Measurements from ENCODE around the gene FAM204A. TPM values are rescaled to one million over a fixed set of nuclear protein-coding genes. Genes with fewer than 3 reads are reported as not detected.

Gene FAM204A
- total and polyA plus RNA-seq, 8 donors: 39.7 to 86.6 (median 72.9) TPM

DNA sequence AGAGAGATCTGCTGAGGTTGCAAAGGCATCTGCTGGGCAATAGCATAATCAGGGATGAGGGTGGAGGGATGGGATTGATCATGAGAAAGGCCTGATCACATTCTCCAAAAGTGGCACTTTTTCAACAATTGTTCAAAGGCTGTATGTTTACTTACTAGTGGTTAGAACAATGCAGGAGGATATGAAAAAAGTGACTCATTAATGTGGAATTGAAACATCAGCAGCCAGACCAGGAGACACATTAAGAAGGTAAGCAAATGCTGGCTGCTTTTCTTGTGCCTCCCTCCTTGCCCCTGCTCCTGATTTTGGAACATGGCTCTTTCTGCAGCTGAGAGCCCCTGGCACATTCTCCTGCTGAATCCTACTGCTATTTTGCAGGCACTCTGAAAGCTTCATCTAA, 63.5 kb downstream of the FAM204A start:
- no peaks in the 10 kb centered on the region for H3K36me3 ChIP-seq
- ATAC-seq (no peak), DNase-seq (no peak)
- H3K9me3 ChIP-seq: peaks cover 0 to 8% of the 10 kb centered on the region in 2 donors
- H3K4me1 ChIP-seq: no peaks in the 10 kb centered on the region
- TF ChIP-seq, protein P1, sequence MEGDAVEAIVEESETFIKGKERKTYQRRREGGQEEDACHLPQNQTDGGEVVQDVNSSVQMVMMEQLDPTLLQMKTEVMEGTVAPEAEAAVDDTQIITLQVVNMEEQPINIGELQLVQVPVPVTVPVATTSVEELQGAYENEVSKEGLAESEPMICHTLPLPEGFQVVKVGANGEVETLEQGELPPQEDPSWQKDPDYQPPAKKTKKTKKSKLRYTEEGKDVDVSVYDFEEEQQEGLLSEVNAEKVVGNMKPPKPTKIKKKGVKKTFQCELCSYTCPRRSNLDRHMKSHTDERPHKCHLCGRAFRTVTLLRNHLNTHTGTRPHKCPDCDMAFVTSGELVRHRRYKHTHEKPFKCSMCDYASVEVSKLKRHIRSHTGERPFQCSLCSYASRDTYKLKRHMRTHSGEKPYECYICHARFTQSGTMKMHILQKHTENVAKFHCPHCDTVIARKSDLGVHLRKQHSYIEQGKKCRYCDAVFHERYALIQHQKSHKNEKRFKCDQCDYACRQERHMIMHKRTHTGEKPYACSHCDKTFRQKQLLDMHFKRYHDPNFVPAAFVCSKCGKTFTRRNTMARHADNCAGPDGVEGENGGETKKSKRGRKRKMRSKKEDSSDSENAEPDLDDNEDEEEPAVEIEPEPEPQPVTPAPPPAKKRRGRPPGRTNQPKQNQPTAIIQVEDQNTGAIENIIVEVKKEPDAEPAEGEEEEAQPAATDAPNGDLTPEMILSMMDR (IDR thresholded peaks at IDR 0.05): no peak
- no peak overlapping the region for H3K4me3 ChIP-seq
- intact Hi-C loops (cut with DNase I): no loop called here
- no peaks in the 10 kb centered on the region for H3K27me3 ChIP-seq
- no peak overlapping the region for H3K27ac ChIP-seq

DNA sequence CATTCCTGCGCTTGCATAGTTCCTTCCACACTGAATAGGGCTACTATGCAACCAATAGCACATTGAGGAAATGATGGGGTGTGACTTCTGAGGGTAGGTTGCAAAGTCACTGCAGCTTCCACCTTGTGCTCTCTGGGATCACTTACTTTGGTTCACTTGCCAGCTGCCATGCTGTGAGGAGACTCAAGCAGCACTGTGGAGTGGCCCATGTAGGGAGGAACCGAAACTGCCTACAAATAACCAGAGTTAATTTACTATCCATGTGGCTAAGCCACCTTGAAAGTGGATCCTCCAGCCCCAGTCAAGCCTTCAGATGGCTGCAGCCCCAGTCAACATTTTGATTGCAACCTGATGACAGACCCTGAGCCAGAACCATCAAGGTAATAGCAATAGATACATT, 64.3 kb downstream of the FAM204A start:
- Histone ChIP-seq H3K9me3 (peaks cover 0 to 8% of the 10 kb centered on the region in 2 donors), H3K4me1 (no peaks in the 10 kb centered on the region), H3K27me3 (peaks cover 0 to 4% of the 10 kb centered on the region in 2 donors), H3K4me3 (no peak overlapping the region), H3K27ac (no peak overlapping the region), H3K36me3 (no peaks in the 10 kb centered on the region)
- TF ChIP-seq, protein P1 (IDR thresholded peaks at IDR 0.05): no peak
- intact Hi-C loops (cut with DNase I): no loop called here
- ATAC-seq (no peak), DNase-seq (no peak)

DNA sequence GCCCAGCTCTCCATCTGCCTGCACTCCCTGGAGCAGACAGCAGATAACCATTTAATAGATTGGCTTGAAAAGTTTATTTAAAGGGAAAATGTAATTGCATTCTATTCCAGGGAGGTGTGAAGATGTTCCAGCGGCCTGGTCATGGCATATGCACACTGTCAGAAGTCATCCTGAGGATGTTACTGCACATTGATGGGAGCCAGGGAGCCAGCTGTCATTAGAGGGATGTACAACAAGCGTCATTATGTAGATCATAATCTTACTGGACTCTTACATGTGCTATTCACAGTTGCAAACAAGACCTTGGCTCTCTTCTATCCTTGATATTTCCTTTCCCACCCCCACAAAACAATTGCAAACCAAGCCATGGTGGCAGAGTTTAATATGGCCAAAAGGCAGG, 65.4 kb downstream of the FAM204A start:
- DNase-seq (no peak), ATAC-seq (no peak)
- TF ChIP-seq, protein P1 (IDR thresholded peaks at IDR 0.05): no peak
- Histone ChIP-seq H3K9me3 (peaks cover 0 to 8% of the 10 kb centered on the region in 2 donors), H3K27ac (no peak overlapping the region), H3K27me3 (peaks cover 0 to 16% of the 10 kb centered on the region in 2 donors), H3K4me1 (no peaks in the 10 kb centered on the region), H3K36me3 (no peaks in the 10 kb centered on the region), H3K4me3 (no peak overlapping the region)
- intact Hi-C loops (cut with DNase I): no loop called here

DNA sequence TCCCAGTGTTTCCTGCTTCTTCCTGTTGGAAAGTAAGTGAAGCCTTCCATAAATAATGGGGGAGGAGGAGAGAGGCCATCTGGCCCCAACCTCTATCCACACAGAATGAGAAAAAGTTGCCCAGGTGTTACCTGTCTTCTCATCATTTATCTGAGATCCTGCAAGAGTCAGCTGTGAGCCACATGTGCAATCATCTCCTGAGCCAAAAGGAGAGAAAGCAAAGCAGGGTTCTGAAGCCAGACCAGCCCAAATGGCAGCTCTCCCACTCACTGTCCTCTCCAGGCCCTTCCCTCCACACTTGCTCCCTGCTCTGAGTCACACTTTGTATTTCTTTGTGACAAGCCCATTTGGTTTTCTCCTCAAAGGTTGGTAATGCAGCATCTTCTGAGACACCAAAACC, 65.9 kb downstream of the FAM204A start:
- ATAC-seq (no peak), DNase-seq (no peak)
- peaks cover 0 to 8% of the 10 kb centered on the region in 2 donors for H3K9me3 ChIP-seq
- no peaks in the 10 kb centered on the region for H3K36me3 ChIP-seq
- TF ChIP-seq, protein P1 (IDR thresholded peaks at IDR 0.05): no peak
- peaks cover 0 to 21% of the 10 kb centered on the region in 2 donors for H3K27me3 ChIP-seq
- intact Hi-C loops (cut with DNase I): no loop called here
- H3K4me3 ChIP-seq: no peak overlapping the region
- H3K27ac ChIP-seq: no peak overlapping the region
- no peaks in the 10 kb centered on the region for H3K4me1 ChIP-seq

DNA sequence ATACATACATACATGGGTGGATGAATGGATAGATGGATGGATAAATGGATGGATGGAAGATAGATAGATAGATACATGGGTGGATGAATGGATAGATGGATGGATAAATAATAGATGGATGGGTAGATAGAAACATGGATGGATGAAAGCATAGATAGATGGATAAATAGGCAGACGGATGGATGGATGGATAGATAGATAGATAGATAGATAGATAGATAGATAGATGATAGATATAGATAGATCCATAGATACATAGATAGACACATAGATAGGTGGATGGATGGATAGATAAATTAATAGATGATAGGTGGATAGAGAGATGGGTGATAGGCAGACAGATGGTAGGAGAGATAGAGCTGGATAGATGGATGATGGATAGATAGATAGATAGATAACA, 68.5 kb downstream of the FAM204A start:
- H3K27me3 ChIP-seq: peaks cover 0 to 29% of the 10 kb centered on the region in 2 donors
- ATAC-seq: no peak
- H3K36me3 ChIP-seq: no peaks in the 10 kb centered on the region
- no peak overlapping the region for H3K27ac ChIP-seq
- TF ChIP-seq, protein P1 (IDR thresholded peaks at IDR 0.05): no peak
- no peak for DNase-seq
- H3K4me3 ChIP-seq: no peak overlapping the region
- intact Hi-C loops (cut with DNase I): no loop called here
- peaks cover 0 to 8% of the 10 kb centered on the region in 2 donors for H3K9me3 ChIP-seq
- H3K4me1 ChIP-seq: no peaks in the 10 kb centered on the region
